Endodermal cell (in vitro differentiated cells): Measurements from ENCODE around the gene LGMN. TPM values are rescaled to one million over a fixed set of nuclear protein-coding genes. Genes with fewer than 3 reads are reported as not detected.

Experiments
- DNase-seq: peaks from one replicate; pipeline ENCODE4 v3.0.0-alpha.2; 2017
- H3K27ac ChIP-seq: 2 replicates; pipeline ENCODE4 v1.5.1; 2013; ENCODE audit warnings: mild to moderate bottlenecking, low read depth, low read length, moderate library complexity
- H3K27me3 ChIP-seq: 2 replicates; pipeline ENCODE4 v1.6.1; 2013; ENCODE audit warnings: mild to moderate bottlenecking, low read length, moderate library complexity; ENCODE audit not compliant: insufficient read depth, control insufficient read depth, poor library complexity, severe bottlenecking
- H3K36me3 ChIP-seq: 2 replicates; pipeline ENCODE4 v1.7.0; 2013; ENCODE audit warnings: mild to moderate bottlenecking, low read length, moderate library complexity; ENCODE audit not compliant: control insufficient read depth, insufficient read depth
- H3K4me1 ChIP-seq: one replicate; pipeline ENCODE4 v1.7.0; 2013; ENCODE audit warnings: low read length; ENCODE audit not compliant: control insufficient read depth, insufficient read depth
- H3K4me3 ChIP-seq: 2 replicates; pipeline ENCODE4 v1.5.1; 2013; ENCODE audit warnings: mild to moderate bottlenecking, low read length, moderate library complexity
- H3K9ac ChIP-seq: 2 replicates; pipeline ENCODE4 v1.6.1; 2013; ENCODE audit warnings: mild to moderate bottlenecking, low read length, moderate library complexity; ENCODE audit not compliant: poor library complexity, severe bottlenecking; ENCODE audit errors: extremely low read depth
- H3K9me3 ChIP-seq: 2 replicates; pipeline ENCODE4 v1.6.1; 2013; ENCODE audit warnings: mild to moderate bottlenecking, low read length, moderate library complexity; ENCODE audit not compliant: control insufficient read depth
- H3K27ac Mint-ChIP-seq: 2 replicates; pipeline ENCODE4 v1.8.0; 2020; ENCODE audit warnings: mixed read lengths
- H3K27me3 Mint-ChIP-seq: 2 replicates; pipeline ENCODE4 v1.8.0; 2021; ENCODE audit warnings: mild to moderate bottlenecking, mixed read lengths; ENCODE audit not compliant: insufficient read depth
- H3K36me3 Mint-ChIP-seq: 2 replicates; pipeline ENCODE4 v1.8.0; 2020; ENCODE audit warnings: low read depth, mixed read lengths
- H3K4me1 Mint-ChIP-seq: 2 replicates; pipeline ENCODE4 v1.8.0; 2020; ENCODE audit warnings: mixed read lengths
- H3K4me3 Mint-ChIP-seq: 2 replicates; pipeline ENCODE4 v1.8.0; 2020; ENCODE audit warnings: mild to moderate bottlenecking, moderate library complexity, mixed read lengths
- H3K9me3 Mint-ChIP-seq: 2 replicates; pipeline ENCODE4 v1.8.0; 2020; ENCODE audit warnings: mild to moderate bottlenecking, mixed read lengths
- WGBS, 2 experiments: methylation state at CpG; one replicate each; pipeline versions ENCODE4 v1.1.5 to v1.1.7; 2013; ENCODE audit warnings: missing lambda C conversion rate in 2 of 2, mixed read lengths in 1 of 2; ENCODE audit not compliant: insufficient coverage in 1 of 2, insufficient read length in 1 of 2; 5-methylcytosine and 5-hydroxymethylcytosine counted together
- total RNA-seq, 2 donors: library from RNA; stranded (reverse); fragmentation: NEBNext Ultra II Directional in 1 of 2; extraction: Animal tissue kit (Norgen Biotek cat#: 25700) in 1 of 2; gene quantifications; 2 replicates in 1 of 2; 3 replicates in 1 of 2; pipeline ENCODE4 v1.2.1, GENCODE V29; 2021
- TF ChIP-seq, protein P1 (sequence below): fragments of 200-600 bp; sonication (generic); conservative IDR thresholded peaks from 2 replicates; pipeline ENCODE4 v1.5.0; 2021; ENCODE audit warnings: antibody characterized with exemption, mild to moderate bottlenecking

LGMN gene
- total RNA-seq, 2 donors from 2014 or later: 61.4 to 87.2 TPM

DNA sequence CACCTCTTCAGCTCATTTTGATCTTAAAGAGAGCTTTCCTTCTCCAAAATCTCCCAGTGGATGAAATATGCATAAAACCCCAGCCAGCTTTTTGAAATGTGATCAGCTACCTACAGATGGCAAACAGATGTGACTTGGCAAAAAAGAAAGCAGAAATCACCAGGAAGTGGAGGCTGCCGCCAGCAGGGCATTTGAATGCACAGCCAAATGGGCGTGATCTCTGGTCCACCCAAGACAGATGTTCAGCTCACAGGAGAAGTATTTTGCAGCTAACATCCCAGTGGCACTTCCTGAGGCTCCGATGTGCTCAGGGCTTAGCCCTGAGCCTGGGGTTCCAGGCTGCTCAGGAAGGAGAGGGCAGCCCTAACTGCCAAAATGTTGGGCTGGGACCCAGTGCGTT is 78.3 kb downstream of the LGMN start:
- H3K4me1 Mint-ChIP-seq: peaks cover 7% of the 10 kb centered on the region
- no peaks in the 10 kb centered on the region for H3K27me3 Mint-ChIP-seq
- H3K9ac ChIP-seq: no peak overlapping the region
- no peak overlapping the region for H3K4me3 Mint-ChIP-seq
- no peak for DNase-seq
- no peaks in the 10 kb centered on the region for H3K4me1 ChIP-seq
- no peak overlapping the region for H3K4me3 ChIP-seq
- H3K36me3 ChIP-seq: no peaks in the 10 kb centered on the region
- no peak overlapping the region for H3K27ac ChIP-seq
- no peaks in the 10 kb centered on the region for H3K36me3 Mint-ChIP-seq
- no peaks in the 10 kb centered on the region for H3K27me3 ChIP-seq
- 88 to 93% methylated on average over 4 of the region's 4 CpGs for WGBS, 2 experiments
- TF ChIP-seq, protein P1, sequence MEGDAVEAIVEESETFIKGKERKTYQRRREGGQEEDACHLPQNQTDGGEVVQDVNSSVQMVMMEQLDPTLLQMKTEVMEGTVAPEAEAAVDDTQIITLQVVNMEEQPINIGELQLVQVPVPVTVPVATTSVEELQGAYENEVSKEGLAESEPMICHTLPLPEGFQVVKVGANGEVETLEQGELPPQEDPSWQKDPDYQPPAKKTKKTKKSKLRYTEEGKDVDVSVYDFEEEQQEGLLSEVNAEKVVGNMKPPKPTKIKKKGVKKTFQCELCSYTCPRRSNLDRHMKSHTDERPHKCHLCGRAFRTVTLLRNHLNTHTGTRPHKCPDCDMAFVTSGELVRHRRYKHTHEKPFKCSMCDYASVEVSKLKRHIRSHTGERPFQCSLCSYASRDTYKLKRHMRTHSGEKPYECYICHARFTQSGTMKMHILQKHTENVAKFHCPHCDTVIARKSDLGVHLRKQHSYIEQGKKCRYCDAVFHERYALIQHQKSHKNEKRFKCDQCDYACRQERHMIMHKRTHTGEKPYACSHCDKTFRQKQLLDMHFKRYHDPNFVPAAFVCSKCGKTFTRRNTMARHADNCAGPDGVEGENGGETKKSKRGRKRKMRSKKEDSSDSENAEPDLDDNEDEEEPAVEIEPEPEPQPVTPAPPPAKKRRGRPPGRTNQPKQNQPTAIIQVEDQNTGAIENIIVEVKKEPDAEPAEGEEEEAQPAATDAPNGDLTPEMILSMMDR: no peak
- H3K27ac Mint-ChIP-seq: no peak overlapping the region
- H3K9me3 Mint-ChIP-seq: no peaks in the 10 kb centered on the region
- H3K9me3 ChIP-seq: no peaks in the 10 kb centered on the region

DNA sequence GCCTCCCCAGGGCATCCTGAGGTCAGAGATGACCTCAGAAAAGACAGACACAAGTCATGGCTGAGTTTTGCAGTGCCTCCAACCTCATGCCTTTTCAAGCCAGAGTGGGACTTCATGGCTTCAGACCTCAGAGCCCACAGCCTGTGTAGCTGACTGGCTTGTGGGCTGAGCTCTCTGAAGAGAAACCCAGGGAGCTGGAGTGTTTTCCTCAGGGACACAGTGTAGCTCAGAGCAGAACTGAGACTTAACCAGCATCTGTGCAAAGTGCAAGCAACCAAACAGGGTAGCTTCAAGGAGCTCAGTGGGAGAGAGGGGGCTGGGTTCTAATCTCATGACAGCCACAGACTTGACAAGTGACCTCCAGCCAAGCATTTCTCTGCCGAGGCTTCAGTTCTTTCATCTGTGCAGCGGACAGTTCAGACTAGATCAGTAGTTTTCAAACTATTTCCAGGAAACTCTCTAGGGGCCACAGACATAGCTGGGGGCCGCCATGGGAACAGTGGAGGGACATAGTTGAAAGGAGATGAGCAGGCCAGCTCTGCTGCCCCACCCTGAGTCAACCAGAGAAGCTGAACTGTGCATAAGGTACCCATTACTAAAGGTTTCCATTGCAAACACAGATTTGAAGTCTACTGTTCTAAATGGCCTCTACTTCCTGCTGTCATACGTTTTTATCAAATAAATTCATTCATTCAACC is 80.0 kb downstream of the LGMN start:
- 82 to 86% methylated on average over 4 of the region's 4 CpGs for WGBS, 2 experiments

DNA sequence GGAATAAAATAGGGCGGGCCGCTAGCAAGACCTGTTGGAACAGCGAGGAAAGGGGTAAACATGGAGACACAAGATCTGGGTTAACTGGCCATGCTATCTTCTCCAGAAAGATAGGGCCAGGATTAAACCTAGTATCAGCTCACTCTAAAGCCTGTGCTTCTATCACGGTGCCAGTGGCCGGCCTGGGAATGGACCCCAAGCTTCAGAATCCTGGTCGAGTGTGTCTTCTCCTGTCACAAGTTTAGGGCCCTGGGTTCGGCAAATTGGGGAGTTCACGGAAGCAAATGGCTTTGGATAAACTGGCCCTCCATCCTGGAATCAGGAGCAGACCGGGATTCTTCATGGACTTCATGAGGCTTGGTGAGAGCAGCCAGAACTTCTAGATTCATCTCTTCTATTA is 82.2 kb downstream of the LGMN start:
- Mint-ChIP-seq H3K4me1 (peaks cover 13% of the 10 kb centered on the region), H3K27ac (peak overlapping the region; percentile 39), H3K27me3 (no peaks in the 10 kb centered on the region), H3K9me3 (no peaks in the 10 kb centered on the region), H3K36me3 (no peaks in the 10 kb centered on the region), H3K4me3 (no peak overlapping the region)
- WGBS, 2 experiments: 87 to 93% methylated on average over 7 to 9 of the region's 9 CpGs
- Histone ChIP-seq H3K4me3 (no peak overlapping the region), H3K9me3 (no peaks in the 10 kb centered on the region), H3K4me1 (no peaks in the 10 kb centered on the region), H3K27me3 (no peaks in the 10 kb centered on the region), H3K9ac (no peak overlapping the region), H3K27ac (no peak overlapping the region), H3K36me3 (no peaks in the 10 kb centered on the region)
- TF ChIP-seq, protein P1: no peak
- no peak for DNase-seq

More for the DNA sequence above, 80.0 kb downstream of the LGMN start:
- Histone ChIP-seq H3K27me3 (no peaks in the 10 kb centered on the region), H3K4me3 (no peak overlapping the region), H3K36me3 (no peaks in the 10 kb centered on the region), H3K4me1 (no peaks in the 10 kb centered on the region), H3K9ac (no peak overlapping the region), H3K27ac (no peak overlapping the region), H3K9me3 (no peaks in the 10 kb centered on the region)
- Mint-ChIP-seq H3K4me3 (no peak overlapping the region), H3K27me3 (no peaks in the 10 kb centered on the region), H3K9me3 (no peaks in the 10 kb centered on the region), H3K27ac (no peak overlapping the region), H3K36me3 (no peaks in the 10 kb centered on the region), H3K4me1 (peaks cover 7% of the 10 kb centered on the region)
- no peak for DNase-seq
- TF ChIP-seq, protein P1: no peak
